NB4 (cell line): Measurements from ENCODE around the gene HCK.

Experiments
- MYC ChIP-seq: IDR thresholded peaks from 2 replicates; pipeline ENCODE4 v1.6.1; 2011; ENCODE audit warnings: low read depth, low read length
- POLR2A ChIP-seq: IDR thresholded peaks from 2 replicates; pipeline ENCODE4 v1.6.1; 2011; ENCODE audit warnings: mild to moderate bottlenecking; ENCODE audit not compliant: insufficient read length; ENCODE audit errors: extremely low read depth
- TF ChIP-seq, protein P1 (sequence below): IDR thresholded peaks from 2 replicates; pipeline ENCODE4 v1.6.1; 2011; ENCODE audit warnings: low read depth, low read length
- TF ChIP-seq, protein P2 (sequence below): IDR thresholded peaks from one replicate; pipeline ENCODE4 v1.5.1; 2012; ENCODE audit warnings: low read depth, low read length

DNA sequence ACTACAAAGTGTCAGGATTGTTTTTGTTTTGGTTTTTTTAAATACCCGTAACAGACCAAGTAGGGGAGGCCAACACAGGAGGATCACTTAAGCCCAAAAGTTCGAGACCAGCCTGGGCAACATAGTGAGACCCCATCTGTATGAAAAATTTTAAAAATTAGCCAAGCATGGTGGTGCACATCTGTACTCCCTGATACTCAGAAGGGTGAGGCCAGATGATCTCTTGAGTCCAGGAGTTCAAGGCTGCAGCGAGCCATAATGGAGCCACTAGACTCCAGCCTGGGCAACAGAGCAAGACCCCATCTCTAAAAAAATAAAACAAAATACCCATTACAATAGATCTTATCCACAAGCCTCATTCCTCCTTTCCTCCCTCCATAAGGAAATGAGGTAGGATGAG lies 28.7 kb downstream of the HCK start:
- TF ChIP-seq, protein P1, sequence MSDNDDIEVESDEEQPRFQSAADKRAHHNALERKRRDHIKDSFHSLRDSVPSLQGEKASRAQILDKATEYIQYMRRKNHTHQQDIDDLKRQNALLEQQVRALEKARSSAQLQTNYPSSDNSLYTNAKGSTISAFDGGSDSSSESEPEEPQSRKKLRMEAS = no peak
- TF ChIP-seq, protein P2, sequence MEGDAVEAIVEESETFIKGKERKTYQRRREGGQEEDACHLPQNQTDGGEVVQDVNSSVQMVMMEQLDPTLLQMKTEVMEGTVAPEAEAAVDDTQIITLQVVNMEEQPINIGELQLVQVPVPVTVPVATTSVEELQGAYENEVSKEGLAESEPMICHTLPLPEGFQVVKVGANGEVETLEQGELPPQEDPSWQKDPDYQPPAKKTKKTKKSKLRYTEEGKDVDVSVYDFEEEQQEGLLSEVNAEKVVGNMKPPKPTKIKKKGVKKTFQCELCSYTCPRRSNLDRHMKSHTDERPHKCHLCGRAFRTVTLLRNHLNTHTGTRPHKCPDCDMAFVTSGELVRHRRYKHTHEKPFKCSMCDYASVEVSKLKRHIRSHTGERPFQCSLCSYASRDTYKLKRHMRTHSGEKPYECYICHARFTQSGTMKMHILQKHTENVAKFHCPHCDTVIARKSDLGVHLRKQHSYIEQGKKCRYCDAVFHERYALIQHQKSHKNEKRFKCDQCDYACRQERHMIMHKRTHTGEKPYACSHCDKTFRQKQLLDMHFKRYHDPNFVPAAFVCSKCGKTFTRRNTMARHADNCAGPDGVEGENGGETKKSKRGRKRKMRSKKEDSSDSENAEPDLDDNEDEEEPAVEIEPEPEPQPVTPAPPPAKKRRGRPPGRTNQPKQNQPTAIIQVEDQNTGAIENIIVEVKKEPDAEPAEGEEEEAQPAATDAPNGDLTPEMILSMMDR = no peak
- TF ChIP-seq POLR2A (no peak), MYC (no peak)
